Adrenal gland (tissue), 12 donors: ENCODE results near the gene C1orf122. TPM values are rescaled to one million over a fixed set of nuclear protein-coding genes. Genes with fewer than 3 reads are reported as not detected.

Source experiments
- DNase-seq, 7 donors: peaks; one replicate each; pipeline ENCODE4 v3.0.0-alpha.2; 2019 to 2020
- H3K27ac ChIP-seq, 5 donors: fragments of 200-600 bp; sonication (generic) in 4 of 5; 1 replicate in 3 of 5; 2 replicates in 2 of 5; pipeline versions ENCODE4 v1.5.1 to v1.8.0; 2016 to 2020; ENCODE audit warnings: mild to moderate bottlenecking in 1 of 5
- H3K27me3 ChIP-seq: fragments of 200-600 bp; 2 replicates; pipeline ENCODE4 v1.8.0; 2021
- H3K36me3 ChIP-seq, 2 donors: fragments of 200-600 bp; replicated peaks in 1 of 2; 1 replicate in 1 of 2; 2 replicates in 1 of 2; pipeline versions ENCODE4 v1.5.1 to v1.8.0; 2018 to 2022
- H3K4me1 ChIP-seq, 2 donors: fragments of 200-600 bp; replicated peaks in 1 of 2; 1 replicate in 1 of 2; 2 replicates in 1 of 2; pipeline versions ENCODE4 v1.5.1 to v1.8.0; 2018 to 2021
- H3K4me3 ChIP-seq, 4 donors: fragments of 200-600 bp; sonication (generic) in 3 of 4; one replicate each; pipeline ENCODE4 v1.5.1; 2016 to 2018
- H3K9me3 ChIP-seq, 3 donors: fragments of 200-600 bp; sonication (generic) in 1 of 3; replicated peaks in 1 of 3; 1 replicate in 2 of 3; 2 replicates in 1 of 3; pipeline versions ENCODE4 v1.5.1 to v1.8.0; 2016 to 2021
- CTCF ChIP-seq, 6 experiments: fragments of 450-650 bp in 4 of 6; fragments of 200-600 bp in 2 of 6; sonication (generic) in 1 of 6; IDR thresholded peaks; 1 replicate in 5 of 6; 2 replicates in 1 of 6; pipeline versions ENCODE4 v1.5.1 to v1.8.0; 2016 to 2021; ENCODE audit warnings: antibody characterized with exemption in 6 of 6, mild to moderate bottlenecking in 2 of 6, moderate library complexity in 1 of 6
- POLR2A ChIP-seq, 2 donors: fragments of 450-650 bp; IDR thresholded peaks; one replicate each; pipeline ENCODE4 v1.6.1; 2017; ENCODE audit warnings: antibody characterized with exemption in 2 of 2, mild to moderate bottlenecking in 2 of 2, moderate library complexity in 1 of 2
- WGBS, 4 donors: extraction: QIAGEN DNeasy Blood & Tissue Kit in 2 of 4; methylation state at CpG; one replicate each; pipeline versions ENCODE4 v1.1.5 to v1.1.7; 2013 to 2017; 5-methylcytosine and 5-hydroxymethylcytosine counted together
- intact Hi-C, 2 donors: fragments of 100-400 bp; cut with DNase I; formaldehyde crosslinking; loops; one replicate each; pipeline versions ENCODE4 v1.14.1 to v1.15.0; 2022 to 2023
- polyA plus RNA-seq, 3 donors: library from polyadenylated mRNA; stranded (reverse); fragments of 200-250 nt in 2 of 3; fragments of 350-450 nt in 1 of 3; fragmentation: Illumina TruSeq in 1 of 3; extraction: RNeasy Lipid Tissue Mini Kit (QIAGEN cat#74804) in 1 of 3; gene quantifications; one replicate each; pipeline ENCODE4 v1.2.3, GENCODE V29; 2013 to 2014
- total RNA-seq, 9 donors: library from RNA; depleted of rRNA in 4 of 9; stranded (reverse); fragments of >200 nt in 4 of 9; fragments of 120-200 nt in 1 of 9; fragmentation: NEBNext Ultra II Directional in 1 of 9; extraction: Animal tissue kit (Norgen Biotek cat#: 25700) in 1 of 9; gene quantifications; one replicate each; pipeline versions ENCODE4 v1.1.0 to v1.2.4, GENCODE V29; 2013 to 2023
- donor health status: healthy with polysubstance abuse.
- donor health status: Bipolar disorder and iron deficiency.
- donor health status: DM: yes; HTN: yes; CAD: no.
- donor health status: DM: no; HTN: no; CAD: no.
- donor health status: DM: no; HTN: no; CAD: no.
- donor health status: DM: yes; HTN: yes; CAD: no.

C1orf122 gene
- total and polyA plus RNA-seq, 12 donors, result 21.0 to 173 (median 84.7) TPM

- Histone ChIP-seq H3K9me3 (no peaks in the 10 kb centered on the region), H3K4me1 (peaks cover 17 to 39% of the 10 kb centered on the region in 2 donors), H3K27me3 (no peaks in the 10 kb centered on the region), H3K4me3 (no peak overlapping the region), H3K36me3 (peaks cover 0 to 25% of the 10 kb centered on the region in 2 donors), H3K27ac (peak overlapping the region in 2 of 5 donors; percentile 32 to 90)
- TF ChIP-seq POLR2A (IDR thresholded peaks at IDR 0.05) (no peak), CTCF (IDR thresholded peaks at IDR 0.05) (no peak)
- DNase-seq, result peak in 1 of 7 donors; percentile 30
- intact Hi-C loops, result loop anchor here (5.0 to 10.0 kb wide), 2 partner anchors 47 to 55 kb away; partner anchors contain the start of gene MTF1 (in 1 of the 2)
- WGBS, 4 donors, result 28 to 32% (median 31%) methylated on average over 2 of the region's 2 CpGs
These were observed 2.4 kb downstream of the C1orf122 start for GRCh38 chr1:37809942-37810341.

GRCh38 chr1:37811027-37811655 is 3.6 kb downstream of the C1orf122 start:
- Histone ChIP-seq H3K4me3 (no peak overlapping the region), H3K27ac (peak overlapping the region in 2 of 5 donors; percentile 1 to 32), H3K4me1 (peaks cover 17 to 33% of the 10 kb centered on the region in 2 donors), H3K27me3 (no peaks in the 10 kb centered on the region), H3K9me3 (no peaks in the 10 kb centered on the region), H3K36me3 (peaks cover 0 to 19% of the 10 kb centered on the region in 2 donors)
- TF ChIP-seq POLR2A (IDR thresholded peaks at IDR 0.05), result no peak
- peak; percentile 48 to 78 (median 75) for TF ChIP-seq CTCF (IDR thresholded peaks at IDR 0.05)
- intact Hi-C loops, result loop anchor here in 1 of 2 donors (5.0 kb wide), 1 partner anchor 46 kb away; the partner anchor contains the start of gene MTF1
- 32 to 51% (median 36%) methylated on average over 7 of the region's 7 CpGs for WGBS, 4 donors
- DNase-seq, result peak; percentile 53 to 88 (median 70)

DNA sequence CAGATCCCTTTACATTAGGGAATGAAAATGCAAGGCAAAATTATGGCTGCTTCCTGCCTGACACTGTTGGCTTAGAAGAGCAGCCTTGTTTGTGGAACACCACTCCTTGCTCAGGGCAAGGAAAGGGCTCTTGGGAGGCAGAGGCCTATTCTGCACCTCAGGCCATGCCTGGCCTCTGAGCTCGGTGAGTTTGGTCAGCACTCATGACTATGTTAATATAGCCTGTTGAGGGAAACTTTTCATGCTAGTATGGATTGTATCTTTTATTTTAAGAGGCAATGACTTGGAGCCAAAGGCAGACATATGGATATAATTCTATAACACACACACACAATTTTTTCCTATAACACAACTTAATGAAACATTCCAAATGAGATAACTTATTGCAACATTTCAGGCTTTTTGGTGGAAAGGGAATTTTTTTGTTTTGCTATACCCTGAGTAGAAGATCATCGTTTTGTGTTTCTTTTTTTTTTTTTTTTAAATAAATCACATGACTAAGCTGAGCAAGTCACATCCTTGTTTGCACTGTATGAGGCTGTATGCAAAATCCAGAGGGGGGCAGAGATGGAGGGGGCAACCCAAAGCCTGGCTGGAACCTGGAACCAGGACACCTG is 6.0 kb downstream of the C1orf122 start:
- Histone ChIP-seq H3K4me1 (peaks cover 10 to 28% of the 10 kb centered on the region in 2 donors), H3K4me3 (no peak overlapping the region), H3K36me3 (peaks cover 0 to 15% of the 10 kb centered on the region in 2 donors), H3K9me3 (no peaks in the 10 kb centered on the region), H3K27me3 (no peaks in the 10 kb centered on the region), H3K27ac (peak overlapping the region in 2 of 5 donors; percentile 18 to 59)
- no peak for TF ChIP-seq CTCF (IDR thresholded peaks at IDR 0.05)
- no peak for TF ChIP-seq POLR2A (IDR thresholded peaks at IDR 0.05)
- WGBS, 4 donors, result 67 to 78% (median 75%) methylated on average over 2 of the region's 2 CpGs
- no peak for DNase-seq
- intact Hi-C loops, result loop anchor here in 1 of 2 donors (5.0 kb wide), 1 partner anchor 44 kb away; the partner anchor contains the start of gene MTF1

GRCh38 chr1:37814252-37814651 is 6.7 kb downstream of the C1orf122 start:
- peaks cover 0 to 19% of the 10 kb centered on the region in 2 donors for H3K36me3 ChIP-seq
- WGBS, 4 donors, result 54 to 93% (median 80%) methylated on average over 5 to 7 of the region's 7 CpGs
- no peak overlapping the region for H3K4me3 ChIP-seq
- TF ChIP-seq CTCF (IDR thresholded peaks at IDR 0.05) (no peak), POLR2A (IDR thresholded peaks at IDR 0.05) (no peak)
- no peaks in the 10 kb centered on the region for H3K27me3 ChIP-seq
- peak overlapping the region in 2 of 5 donors; percentile 31 to 59 for H3K27ac ChIP-seq
- intact Hi-C loops, result loop anchor here in 1 of 2 donors (5.0 kb wide), 1 partner anchor 43 kb away; the partner anchor contains the start of gene MTF1
- H3K9me3 ChIP-seq, result no peaks in the 10 kb centered on the region
- DNase-seq, result peak in 5 of 7 donors; percentile 24 to 88 (median 37)
- peaks cover 4 to 22% of the 10 kb centered on the region in 2 donors for H3K4me1 ChIP-seq
